OCI-LY3 (cell line): ENCODE data around the gene ASPN.

ENCODE experiments used
- H2AFZ ChIP-seq: fragments of 200-600, 300-600 bp; shearing (Covaris generic); 2 replicates; pipeline ENCODE4 v1.6.0; 2014; ENCODE audit warnings: antibody characterized with exemption, low read depth, low read length
- H3K27ac ChIP-seq: fragments of 200-600, 300-600 bp; sonication (generic); 2 replicates; pipeline ENCODE4 v1.5.1; 2014; ENCODE audit warnings: mild to moderate bottlenecking, low read length, moderate library complexity, mixed read lengths
- H3K27me3 ChIP-seq: fragments of 200-600, 300-600 bp; sonication (generic); 2 replicates; pipeline ENCODE4 v1.6.1; 2014; ENCODE audit warnings: low read depth, low read length, mixed read lengths
- H3K36me3 ChIP-seq: fragments of 200-600, 300-600 bp; sonication (generic); replicated peaks from 2 replicates; pipeline ENCODE3; 2014; ENCODE audit warnings: low read depth, low read length, mixed read lengths
- H3K4me1 ChIP-seq: fragments of 300-600, 200-600 bp; sonication (generic); 2 replicates; pipeline ENCODE4 v1.6.1; 2014; ENCODE audit warnings: low read length, mixed read lengths
- H3K4me2 ChIP-seq: fragments of 200-600, 300-600 bp; sonication (generic); 2 replicates; pipeline ENCODE4 v1.6.1; 2014; ENCODE audit warnings: low read length, mixed read lengths
- H3K4me3 ChIP-seq: fragments of 300-600, 200-600 bp; sonication (generic); 2 replicates; pipeline ENCODE4 v1.5.1; 2014; ENCODE audit warnings: antibody characterized with exemption, mild to moderate bottlenecking, low read length, moderate library complexity
- H3K79me2 ChIP-seq: fragments of 300-600, 200-600 bp; shearing (Covaris generic); 2 replicates; pipeline ENCODE4 v1.6.1; 2014; ENCODE audit warnings: mild to moderate bottlenecking, low read length, mixed read lengths
- H3K9ac ChIP-seq: fragments of 300-600, 200-600 bp; shearing (Covaris generic); 2 replicates; pipeline ENCODE4 v1.6.0; 2014; ENCODE audit warnings: mild to moderate bottlenecking, low read length, moderate library complexity
- H3K9me3 ChIP-seq: fragments of 200-600, 300-600 bp; shearing (Covaris generic); 2 replicates; pipeline ENCODE4 v1.6.1; 2014; ENCODE audit warnings: low read length, mixed read lengths; ENCODE audit not compliant: insufficient read depth
- H4K20me1 ChIP-seq: fragments of 200-600, 300-600 bp; sonication (generic); 2 replicates; pipeline ENCODE4 v1.6.1; 2016; ENCODE audit warnings: low read length, mixed read lengths; ENCODE audit not compliant: insufficient read depth
- EZH2phosphoT487 ChIP-seq: fragments of 200-600 bp; shearing (Covaris generic); IDR thresholded peaks from 2 replicates; pipeline ENCODE4 v1.6.1; 2018; ENCODE audit warnings: antibody characterized with exemption, mixed run types, low read depth
- TF ChIP-seq, protein P1 (sequence below): fragments of 200-600, 300-600 bp; sonication (generic); IDR thresholded peaks from 2 replicates; pipeline ENCODE4 v1.5.1; 2014; ENCODE audit warnings: antibody characterized with exemption, low read length, low read depth

ASPN gene

DNA sequence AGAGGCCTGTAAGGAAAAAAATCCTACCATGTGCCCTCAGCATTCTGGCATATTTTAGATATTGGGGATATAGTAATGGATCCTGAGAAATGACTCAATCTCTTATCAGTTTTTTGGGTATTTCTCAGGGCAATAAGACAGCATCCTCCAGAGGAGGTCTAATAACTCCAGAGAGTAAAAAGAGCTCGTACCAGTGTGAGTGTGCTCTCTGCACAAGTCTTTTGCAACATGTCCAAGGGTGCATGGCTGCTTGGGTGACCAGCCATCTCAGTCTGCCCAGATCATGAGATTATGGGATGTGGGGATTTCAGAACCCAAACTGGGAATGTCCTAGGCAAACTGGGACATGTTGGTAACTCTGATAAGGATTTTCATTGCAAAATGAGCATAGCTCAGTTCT is 15.3 kb downstream of the ASPN start:
- Histone ChIP-seq H3K27me3 (no peaks in the 10 kb centered on the region), H3K79me2 (no peaks in the 10 kb centered on the region), H3K36me3 (no peaks in the 10 kb centered on the region), H3K4me2 (no peak overlapping the region), H2AFZ (no peak overlapping the region), H3K9ac (no peak overlapping the region), H4K20me1 (no peaks in the 10 kb centered on the region), H3K4me1 (no peaks in the 10 kb centered on the region), H3K9me3 (no peaks in the 10 kb centered on the region), H3K4me3 (no peak overlapping the region), H3K27ac (no peak overlapping the region)
- TF ChIP-seq, protein P1, sequence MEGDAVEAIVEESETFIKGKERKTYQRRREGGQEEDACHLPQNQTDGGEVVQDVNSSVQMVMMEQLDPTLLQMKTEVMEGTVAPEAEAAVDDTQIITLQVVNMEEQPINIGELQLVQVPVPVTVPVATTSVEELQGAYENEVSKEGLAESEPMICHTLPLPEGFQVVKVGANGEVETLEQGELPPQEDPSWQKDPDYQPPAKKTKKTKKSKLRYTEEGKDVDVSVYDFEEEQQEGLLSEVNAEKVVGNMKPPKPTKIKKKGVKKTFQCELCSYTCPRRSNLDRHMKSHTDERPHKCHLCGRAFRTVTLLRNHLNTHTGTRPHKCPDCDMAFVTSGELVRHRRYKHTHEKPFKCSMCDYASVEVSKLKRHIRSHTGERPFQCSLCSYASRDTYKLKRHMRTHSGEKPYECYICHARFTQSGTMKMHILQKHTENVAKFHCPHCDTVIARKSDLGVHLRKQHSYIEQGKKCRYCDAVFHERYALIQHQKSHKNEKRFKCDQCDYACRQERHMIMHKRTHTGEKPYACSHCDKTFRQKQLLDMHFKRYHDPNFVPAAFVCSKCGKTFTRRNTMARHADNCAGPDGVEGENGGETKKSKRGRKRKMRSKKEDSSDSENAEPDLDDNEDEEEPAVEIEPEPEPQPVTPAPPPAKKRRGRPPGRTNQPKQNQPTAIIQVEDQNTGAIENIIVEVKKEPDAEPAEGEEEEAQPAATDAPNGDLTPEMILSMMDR = no peak
- TF ChIP-seq EZH2phosphoT487 = no peak

DNA sequence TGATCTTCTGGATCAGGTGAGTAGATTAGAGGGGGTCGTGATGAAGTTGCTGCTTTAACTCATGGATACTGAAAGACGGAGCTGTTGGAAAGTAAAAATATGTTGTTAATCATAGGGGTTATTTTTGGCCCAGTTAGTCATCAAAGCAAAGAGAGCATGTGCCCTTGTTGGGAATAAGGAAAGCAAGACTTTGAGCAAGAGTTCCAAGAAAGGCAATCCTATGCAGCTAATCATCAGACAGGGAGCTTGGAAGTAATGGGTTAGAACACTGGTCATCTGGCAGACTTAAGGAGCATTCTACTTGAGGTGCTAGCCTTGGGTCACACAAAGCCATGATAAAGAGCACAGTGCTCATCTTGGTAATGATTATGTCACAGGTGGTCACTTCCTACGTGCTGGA is 18.3 kb downstream of the ASPN start:
- TF ChIP-seq, protein P1 = no peak
- no peak for TF ChIP-seq EZH2phosphoT487
- Histone ChIP-seq H3K27ac (no peak overlapping the region), H2AFZ (no peak overlapping the region)

DNA sequence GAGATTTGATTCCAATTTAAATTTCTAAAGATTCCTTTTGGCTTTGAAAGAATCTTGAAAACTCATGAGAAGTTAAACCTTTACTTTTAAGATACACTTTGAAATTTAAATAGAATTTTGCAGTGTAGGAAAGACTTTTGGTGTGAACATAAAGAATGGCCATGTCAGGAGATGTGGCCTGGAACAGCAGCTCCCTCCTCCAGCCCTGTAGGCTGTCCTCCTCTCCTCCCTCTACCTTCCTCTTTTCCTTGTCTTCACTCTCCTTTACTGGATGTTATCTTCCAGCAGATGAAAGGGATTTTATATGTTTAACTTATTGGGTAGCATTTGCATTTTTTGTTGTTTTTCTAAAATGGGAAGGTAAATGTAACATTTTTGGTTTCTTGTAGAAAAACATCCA is 18.9 kb downstream of the ASPN start:
- no peaks in the 10 kb centered on the region for H3K27me3 ChIP-seq
- H3K79me2 ChIP-seq = no peaks in the 10 kb centered on the region
- no peak overlapping the region for H3K4me2 ChIP-seq
- H3K9ac ChIP-seq = no peak overlapping the region
- H3K9me3 ChIP-seq = no peaks in the 10 kb centered on the region
- no peak overlapping the region for H3K4me3 ChIP-seq
- H3K4me1 ChIP-seq = no peaks in the 10 kb centered on the region
- H3K36me3 ChIP-seq = no peaks in the 10 kb centered on the region
- no peak overlapping the region for H3K27ac ChIP-seq
- TF ChIP-seq, protein P1 = no peak
- TF ChIP-seq EZH2phosphoT487 = no peak
- H4K20me1 ChIP-seq = no peaks in the 10 kb centered on the region
- no peak overlapping the region for H2AFZ ChIP-seq

More for the DNA sequence above, 18.3 kb downstream of the ASPN start:
- H3K27me3 ChIP-seq = no peaks in the 10 kb centered on the region
- H3K4me2 ChIP-seq = no peak overlapping the region
- no peaks in the 10 kb centered on the region for H4K20me1 ChIP-seq
- no peaks in the 10 kb centered on the region for H3K79me2 ChIP-seq
- H3K4me1 ChIP-seq = no peaks in the 10 kb centered on the region
- H3K9ac ChIP-seq = no peak overlapping the region
- no peak overlapping the region for H3K4me3 ChIP-seq
- no peaks in the 10 kb centered on the region for H3K9me3 ChIP-seq
- no peaks in the 10 kb centered on the region for H3K36me3 ChIP-seq

DNA sequence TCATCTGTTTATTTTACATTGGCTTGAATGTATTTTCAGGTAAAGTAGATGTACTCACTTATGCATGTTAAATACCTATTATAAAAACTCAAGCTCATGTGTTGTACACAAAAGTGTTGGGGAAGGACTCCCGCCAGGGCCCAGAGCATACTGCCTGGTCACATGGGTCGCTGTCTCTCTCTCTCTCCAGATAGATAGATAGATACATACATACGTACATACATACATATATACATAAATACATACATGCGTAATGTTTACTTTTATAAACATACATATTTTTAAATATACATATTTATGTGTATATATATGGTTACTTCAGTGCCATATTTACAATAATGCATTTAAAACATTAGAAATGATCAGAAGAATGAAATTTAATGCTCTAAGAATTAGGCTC is 24.7 kb downstream of the ASPN start:
- no peak overlapping the region for H3K27ac ChIP-seq
- no peaks in the 10 kb centered on the region; the same call in 1 of the 2 replicates for H3K79me2 ChIP-seq
- no peak overlapping the region for H2AFZ ChIP-seq
- H3K36me3 ChIP-seq = no peaks in the 10 kb centered on the region
- H3K4me3 ChIP-seq = no peak overlapping the region
- H3K4me1 ChIP-seq = no peaks in the 10 kb centered on the region
- TF ChIP-seq, protein P1 = no peak
- TF ChIP-seq EZH2phosphoT487 = no peak
- no peak overlapping the region for H3K9ac ChIP-seq
- H4K20me1 ChIP-seq = no peaks in the 10 kb centered on the region
- no peak overlapping the region for H3K4me2 ChIP-seq
- H3K27me3 ChIP-seq = no peaks in the 10 kb centered on the region
- H3K9me3 ChIP-seq = no peaks in the 10 kb centered on the region
